NCI-H510A (cell line): ENCODE data around the gene PAX6.

Source experiments
- DNase-seq: peaks from one replicate; lab custom pipeline; 2025; lab: John Stamatoyannopoulos, UW

Gene PAX6

GRCh38 chr11:31808721-31809540 is 2.2 kb downstream of the PAX6 start:
- DNase-seq: no peak

GRCh38 chr11:31807799-31808667 is 3.1 kb downstream of the PAX6 start:
- DNase-seq: no peak

DNA sequence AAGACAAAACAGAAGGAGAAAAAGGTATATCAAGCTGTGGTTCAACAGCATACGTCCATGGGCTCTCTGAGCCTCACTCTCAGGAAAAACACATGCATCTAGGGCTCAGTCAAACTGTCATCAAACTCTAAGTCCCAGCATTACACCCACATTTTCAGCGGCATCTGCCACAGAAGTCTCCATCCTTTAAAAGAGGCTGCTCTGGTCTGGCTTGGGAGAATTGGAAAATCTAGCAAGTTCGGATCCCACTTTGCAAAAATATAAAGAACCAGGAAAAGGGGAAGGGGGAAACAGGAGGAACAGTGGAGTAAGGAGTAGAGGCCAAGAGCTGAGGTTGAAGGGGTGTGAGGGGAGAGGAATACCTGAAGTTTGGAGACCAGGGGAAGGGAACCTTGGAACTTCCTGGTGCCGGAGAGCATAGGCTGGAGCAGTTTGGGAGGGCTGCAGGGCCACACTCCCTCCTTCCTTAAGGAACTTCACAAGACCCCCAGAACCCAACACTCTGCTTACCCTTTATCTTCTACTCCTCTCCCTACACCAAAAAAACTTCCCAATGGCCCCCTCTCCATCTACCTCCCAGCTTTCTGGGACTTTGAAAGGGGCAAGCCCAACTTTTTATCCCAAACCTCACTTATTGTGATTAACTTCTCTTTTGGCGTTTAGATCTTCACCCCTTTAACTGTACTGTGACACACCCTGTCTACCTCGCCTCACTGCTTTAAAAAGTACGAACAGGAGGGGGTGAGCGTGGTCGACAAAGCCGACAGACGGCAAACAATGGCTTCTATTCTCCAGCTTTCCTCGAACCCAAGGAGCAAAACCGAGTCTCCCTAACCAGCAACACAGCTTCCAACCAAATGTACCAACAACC is 4.0 kb downstream of the PAX6 start:
- DNase-seq: no peak

DNA sequence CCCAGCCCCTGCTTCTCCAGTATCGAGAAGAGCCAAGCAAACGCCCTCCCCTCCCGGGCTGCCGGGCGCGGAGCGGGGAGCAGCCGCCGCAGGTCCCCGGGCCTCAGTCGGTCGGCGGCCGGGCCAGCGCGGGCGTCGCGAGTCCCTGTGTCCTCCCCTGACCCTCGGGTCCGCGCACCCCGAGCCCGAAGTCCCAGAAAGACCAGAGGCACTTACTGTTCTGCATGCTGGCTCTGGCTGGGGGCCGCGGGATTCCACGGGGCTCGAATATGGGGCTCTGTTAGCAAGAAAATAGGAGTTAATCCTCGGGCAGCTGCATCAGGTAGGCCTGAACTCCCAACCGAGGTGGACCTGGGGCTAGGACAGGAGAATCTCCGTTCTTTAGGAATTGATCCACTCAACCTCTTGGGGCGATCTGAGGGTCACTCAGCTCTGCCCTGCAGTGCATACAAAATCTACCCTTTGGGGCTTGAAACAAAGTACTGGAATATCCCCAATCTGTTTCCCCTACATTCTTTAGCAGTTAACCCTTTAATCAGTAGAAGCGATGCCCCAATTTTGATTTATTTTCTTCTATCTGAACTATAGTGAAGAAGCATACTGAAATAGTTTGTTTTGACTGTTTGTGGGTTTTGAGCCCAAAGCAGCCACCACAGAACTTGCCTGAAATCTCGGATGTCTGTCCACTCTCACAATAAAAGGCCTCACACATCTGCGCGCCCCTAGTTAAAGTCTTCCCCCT is 4.8 kb downstream of the PAX6 start:
- no peak for DNase-seq

GRCh38 chr11:31805629-31806185 is 5.4 kb downstream of the PAX6 start:
- no peak for DNase-seq

GRCh38 chr11:31805037-31805628 is 6.0 kb downstream of the PAX6 start:
- DNase-seq: no peak

GRCh38 chr11:31804312-31805036 is 6.6 kb downstream of the PAX6 start:
- DNase-seq: no peak

DNA sequence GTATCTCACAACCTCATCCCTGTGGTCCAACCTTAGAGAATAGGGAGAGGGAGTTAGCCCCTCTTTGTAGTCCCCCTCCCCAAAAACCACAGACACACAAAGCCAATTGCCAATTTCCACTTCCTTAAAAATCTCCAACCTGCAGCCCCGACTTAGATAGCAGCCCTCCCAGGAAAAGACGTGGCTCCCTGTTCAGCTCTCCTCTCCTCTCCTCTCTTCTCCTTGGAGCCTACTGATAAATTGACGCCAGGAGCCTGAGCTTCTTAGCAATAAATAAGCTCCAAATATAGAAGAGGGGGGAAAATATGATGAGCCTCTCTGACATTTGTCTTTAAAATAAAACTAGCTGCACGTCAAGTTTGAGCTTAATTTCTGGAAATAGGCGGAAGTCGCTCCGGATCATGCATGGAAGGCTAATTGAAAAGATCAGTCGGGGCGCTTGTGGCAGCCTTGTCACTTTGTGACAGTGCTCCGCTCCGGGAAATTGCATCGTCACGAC is 7.3 kb downstream of the PAX6 start:
- no peak for DNase-seq

GRCh38 chr11:31802990-31803812 is 7.9 kb downstream of the PAX6 start:
- no peak for DNase-seq

GRCh38 chr11:31802609-31802989 is 8.5 kb downstream of the PAX6 start:
- DNase-seq: no peak

- DNase-seq: no peak
Measured at GRCh38 chr11:31802000-31802551, 9.0 kb downstream of the PAX6 start.

DNA sequence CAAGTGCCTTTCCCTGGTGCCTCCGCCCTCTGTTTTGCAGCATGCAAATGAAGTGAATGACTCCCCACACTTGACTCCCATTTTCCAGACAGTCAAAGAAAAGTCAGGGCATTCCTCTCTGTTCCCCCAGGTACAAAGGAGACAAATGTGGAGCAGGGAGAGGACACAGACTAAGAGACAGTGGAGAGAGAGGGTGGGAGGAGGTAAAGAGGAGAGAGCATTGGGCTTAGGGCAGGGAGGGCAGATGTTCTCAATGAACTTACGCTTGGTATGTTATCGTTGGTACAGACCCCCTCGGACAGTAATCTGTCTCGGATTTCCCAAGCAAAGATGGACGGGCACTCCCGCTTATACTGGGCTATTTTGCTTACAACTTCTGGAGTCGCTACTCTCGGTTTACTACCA is 9.8 kb downstream of the PAX6 start:
- no peak for DNase-seq

DNA sequence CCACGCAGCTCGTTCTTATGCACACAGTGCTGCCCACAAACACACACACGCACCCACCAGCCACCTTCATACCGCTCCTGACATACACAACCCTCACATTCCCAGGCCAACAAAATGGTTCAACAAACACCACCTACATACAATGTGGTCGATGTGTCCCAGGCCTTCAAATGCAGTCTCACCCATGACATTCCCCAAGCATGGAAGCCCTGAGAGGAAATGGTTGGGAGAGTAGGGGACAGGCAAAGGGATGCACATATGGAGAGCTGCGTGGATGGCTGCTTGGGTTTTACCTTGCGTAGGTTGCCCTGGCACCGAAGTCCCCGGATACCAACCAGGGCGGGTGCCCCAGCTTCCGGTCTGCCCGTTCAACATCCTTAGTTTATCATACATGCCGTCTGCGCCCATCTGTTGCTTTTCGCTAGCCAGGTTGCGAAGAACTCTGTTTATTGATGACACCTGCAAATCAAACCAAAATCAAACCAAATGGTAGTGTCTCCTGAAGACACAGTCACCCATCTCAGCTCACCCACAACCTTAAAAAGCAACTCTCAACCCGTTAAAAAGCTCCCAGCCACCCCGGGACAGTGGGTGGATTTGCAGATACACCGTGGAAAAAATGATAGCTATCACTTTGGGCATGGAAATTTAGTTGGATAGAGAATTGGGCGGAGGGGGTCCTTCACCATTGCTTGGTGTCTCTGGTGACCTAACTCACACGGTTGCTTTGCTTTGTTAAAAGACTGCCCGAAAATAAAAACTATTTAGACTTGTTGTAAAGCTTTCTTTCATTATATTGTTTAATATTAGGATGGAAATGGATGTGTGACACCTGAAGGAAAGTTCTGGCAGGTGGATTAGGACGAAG is 10.5 kb downstream of the PAX6 start:
- DNase-seq: no peak

DNA sequence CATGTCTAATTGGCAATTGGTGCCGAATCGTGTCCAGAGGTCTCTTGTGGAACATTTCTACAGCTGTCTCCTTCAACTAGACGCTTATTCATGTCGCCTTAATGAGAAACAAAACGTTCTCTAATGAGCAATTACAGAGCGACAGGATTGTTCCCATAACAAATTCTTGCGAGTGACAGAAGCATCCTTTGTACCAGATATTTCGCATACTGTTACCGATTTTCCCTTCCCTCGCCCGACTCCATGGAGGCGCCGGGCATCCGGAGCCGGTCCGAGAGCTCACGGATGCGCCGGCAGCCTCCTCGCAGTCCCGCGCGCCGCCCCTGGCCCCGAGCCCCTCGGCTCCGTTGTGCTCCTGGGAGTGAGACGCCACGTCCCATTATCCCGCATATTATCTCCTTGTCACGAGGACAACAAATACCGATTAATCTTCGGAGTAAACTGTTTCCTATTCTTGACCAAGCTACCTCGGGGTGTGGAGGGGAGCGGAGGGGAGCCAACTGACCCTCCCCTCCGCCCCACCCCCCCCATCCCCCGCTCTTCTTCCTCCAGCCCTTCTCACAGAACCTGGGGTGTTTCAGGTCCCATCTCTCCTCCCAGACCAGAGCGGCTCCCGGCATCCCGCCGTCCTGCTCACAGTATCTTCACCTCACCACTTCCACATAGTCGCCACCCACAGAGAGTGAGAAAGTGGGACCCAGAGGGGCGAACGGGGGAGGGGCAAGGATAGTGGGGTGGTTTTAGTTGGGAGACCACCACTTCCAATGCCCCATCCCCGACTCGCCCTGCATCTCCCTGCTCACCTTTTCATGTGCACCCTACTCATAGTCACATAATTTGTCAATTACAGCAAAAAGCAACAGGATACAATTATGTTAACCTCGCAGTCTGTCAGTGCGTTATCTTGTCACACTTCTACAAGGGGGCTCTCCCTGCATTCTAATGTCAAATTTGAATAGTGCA is 11.4 kb downstream of the PAX6 start:
- DNase-seq: no peak

DNA sequence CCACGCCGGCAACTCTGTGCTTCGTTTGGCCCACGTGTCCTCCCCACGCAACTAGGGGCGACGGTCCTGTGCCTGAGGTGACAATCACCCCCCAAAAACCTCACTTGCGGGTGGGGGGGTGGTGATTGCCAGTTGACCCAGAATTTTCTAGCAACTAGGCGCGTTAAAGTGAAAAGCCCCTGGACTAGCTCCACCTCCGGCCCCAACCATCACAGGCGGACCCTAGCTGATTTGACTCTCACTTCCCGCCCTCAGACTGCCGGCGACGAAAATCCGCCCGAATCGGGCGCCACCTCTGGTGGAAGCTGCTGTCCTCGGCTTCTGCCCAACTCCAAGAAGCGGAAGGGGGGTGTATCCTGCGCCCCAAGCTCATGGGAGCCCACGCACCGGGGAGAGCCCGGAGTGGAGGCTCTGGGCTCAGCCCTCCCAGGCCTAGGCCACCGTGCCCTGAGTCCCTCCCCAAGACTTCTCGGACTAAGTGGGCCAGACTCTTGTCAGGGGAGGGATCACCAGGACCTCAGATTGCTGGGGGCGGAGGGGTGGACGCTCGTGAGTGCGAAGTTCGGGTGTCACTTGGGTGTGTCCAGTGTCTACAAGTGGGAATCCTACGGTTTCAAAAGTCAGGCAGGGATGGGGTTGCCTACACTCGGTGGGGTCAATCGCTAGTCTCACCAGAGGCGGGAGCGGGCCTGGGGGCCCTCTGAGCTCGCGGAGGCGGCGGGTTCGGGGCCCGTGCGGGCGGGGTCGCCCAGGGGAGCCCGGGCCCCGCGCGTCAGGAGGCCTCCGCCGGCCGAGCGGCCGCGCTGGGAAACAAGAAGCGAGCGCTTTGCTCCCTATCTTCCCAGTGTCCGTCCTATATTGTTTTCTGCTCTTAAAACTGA is 12.3 kb downstream of the PAX6 start:
- no peak for DNase-seq
